ENCODE results near the gene SLC39A11.

Gene SLC39A11

DNA sequence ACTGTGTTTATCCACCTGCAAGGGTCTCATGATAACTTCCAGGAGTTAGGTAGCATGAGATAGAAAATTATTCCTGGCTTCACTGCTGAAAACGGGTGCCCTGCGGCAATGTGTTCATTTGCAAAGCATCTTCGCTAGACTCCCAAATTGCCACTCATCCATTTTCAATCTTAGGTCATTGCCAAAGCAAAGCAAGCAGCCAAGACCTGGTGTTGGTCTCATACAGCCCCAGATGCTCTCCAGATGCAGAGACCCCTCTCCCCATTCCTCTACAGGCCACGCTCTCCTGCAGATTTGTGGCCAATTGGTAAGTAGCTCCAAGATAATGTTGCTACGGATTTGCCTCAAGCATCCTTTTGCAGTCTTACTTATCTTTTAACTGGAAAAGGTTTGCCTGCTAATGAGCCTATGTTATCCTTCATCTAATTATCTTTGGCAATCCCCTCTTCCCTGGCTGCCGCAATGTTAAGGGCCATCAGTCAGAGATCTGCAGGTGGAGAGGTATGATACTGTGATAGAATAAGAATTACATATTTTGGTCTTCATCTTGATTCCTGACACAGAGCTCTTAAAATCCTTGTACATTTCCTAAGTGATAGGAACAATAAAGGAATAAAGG, 222.0 kb downstream of the SLC39A11 start:
- DNase-seq (no peak), ATAC-seq (no peak)

DNA sequence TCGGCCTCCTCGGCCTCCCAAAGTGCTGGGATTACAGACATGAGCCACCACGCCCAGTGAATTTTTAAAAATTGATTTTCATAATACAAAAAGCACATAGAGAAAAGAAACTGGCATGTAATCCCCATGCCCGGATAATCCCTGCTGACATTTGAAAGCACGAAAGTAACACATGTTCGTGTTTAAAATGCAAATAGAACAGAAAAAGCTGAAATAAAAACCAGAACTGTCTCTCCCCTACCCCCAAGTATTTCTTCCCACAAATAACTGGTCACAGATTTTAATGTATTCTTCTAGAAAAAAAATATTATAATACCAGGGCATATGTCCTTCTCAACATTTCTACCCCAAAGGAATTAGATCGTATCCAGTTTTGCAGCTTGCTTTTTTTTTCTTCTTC, 222.9 kb downstream of the SLC39A11 start:
- DNase-seq = no peak
- ATAC-seq = no peak

DNA sequence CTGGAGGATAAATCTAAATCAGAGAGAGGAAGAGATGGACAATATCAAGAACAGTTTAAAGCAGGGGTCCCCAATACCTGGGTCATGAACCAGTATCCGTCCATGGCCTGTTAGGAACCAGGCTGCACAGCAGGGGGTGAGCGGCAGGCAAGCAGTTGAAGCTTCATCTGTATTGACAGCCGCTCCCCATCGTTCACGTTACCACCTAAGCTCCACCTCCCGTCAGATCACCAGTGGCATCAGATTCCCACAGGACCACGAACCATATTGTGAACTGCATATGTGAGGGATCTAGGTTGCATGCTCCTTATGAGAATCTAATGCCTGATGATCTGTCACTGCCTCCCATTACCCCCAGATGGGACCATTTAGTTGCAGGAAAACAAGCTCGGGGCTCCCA, 226.5 kb downstream of the SLC39A11 start:
- DNase-seq (no peak), ATAC-seq (no peak)

DNA sequence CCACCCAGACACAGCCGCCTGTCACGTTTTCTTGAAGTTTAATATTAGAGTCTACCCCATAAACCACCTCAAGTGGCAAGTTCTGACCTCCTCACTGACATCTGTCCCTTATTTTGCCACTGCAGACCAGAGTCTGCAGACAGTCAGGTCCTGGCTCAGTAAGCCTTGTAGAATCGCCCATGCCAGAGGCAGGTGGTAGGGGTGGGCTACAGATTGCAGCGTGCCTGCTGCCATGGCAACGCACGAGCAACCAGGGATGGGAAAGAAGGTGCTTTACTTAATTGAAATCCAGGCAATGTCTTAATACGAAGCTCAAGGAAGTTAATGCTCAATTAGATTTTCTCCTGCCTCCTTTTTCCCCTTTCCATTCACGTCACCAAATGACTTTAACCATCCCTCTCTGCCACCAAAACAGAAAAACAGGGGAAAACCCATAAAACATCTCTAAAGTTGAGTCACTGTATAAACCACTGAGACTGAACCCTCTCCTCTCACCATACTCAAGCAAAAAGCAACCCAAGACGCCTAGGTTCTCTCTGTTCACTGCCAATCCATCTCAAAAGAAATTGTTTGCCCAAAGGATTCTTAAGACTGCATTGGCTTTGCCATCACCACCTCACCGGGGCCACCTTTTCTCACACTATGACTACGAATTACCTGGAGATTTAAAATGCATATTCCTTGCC, 228.8 kb downstream of the SLC39A11 start:
- no peak for DNase-seq
- peak; percentile 90 for ATAC-seq

DNA sequence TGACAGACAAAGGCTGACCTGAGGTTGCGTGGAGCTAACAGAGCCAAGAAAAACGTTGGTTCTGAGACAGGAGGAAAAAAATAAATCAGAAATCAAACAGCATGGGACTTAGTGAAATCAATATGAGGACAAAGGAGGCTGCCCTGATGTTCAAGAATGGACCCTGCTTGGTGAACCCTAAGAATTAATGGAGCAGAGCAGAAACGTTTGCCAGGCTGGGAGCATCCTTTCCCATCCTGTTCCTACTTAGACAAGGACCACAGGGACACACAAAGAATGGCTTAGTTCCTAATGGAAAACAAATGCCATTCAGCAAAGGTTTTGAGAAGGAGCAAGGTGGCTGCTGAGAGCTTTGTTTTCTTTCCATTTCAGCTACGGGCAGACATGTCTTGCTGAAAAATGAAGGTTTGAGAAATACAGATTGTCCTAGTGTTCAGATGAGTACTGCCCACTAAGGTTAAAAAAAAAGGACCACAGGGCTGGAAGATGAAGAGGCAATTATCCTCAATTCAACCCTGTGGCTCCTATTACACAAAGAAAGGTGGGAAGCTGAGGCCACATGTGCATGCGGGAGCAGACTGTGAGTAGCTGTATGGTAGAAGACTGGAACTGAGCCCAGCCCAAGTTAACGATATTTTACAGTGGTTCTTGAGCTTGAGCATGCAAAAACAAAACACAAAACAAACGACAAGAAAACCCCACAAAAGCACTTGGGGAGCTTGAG, 230.1 kb downstream of the SLC39A11 start:
- no peak for DNase-seq
- ATAC-seq = no peak

DNA sequence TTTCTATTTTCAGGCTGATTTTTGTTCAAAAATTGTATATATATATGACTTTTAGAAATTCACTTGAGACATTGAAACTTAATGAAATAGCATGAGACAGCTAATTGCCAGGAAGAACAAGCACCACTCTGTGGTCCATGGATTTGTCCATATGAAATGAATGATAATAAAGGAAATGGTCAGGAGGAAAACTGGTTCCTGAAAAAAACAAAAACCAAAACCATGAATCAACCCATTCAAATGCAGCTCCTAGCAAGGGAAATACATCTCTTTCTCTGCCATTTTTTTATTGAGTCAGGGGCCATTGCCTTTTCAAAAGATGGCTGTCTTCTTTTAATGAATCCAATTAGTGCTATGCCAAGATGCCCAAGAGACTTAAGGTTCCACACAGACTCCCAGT, 230.7 kb downstream of the SLC39A11 start:
- ATAC-seq = no peak
- no peak for DNase-seq

DNA sequence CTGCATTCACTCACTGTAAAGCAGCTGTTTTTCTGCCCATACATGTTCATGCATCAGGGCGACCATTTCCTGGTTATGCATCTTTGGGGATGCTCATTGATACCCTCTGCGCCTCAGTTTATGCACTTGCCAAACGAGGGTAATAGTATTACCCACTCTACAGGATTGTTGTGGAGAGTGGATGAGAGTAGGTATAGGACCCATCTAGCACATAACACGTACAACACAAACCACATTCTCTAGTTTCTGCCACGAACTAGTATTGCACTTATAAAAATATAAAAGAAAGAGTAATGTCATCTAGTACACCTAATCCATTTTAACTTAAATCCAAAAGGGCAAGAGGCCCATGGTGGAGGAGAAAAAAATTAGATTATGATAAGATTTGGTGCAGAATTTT, 231.7 kb downstream of the SLC39A11 start:
- no peak for DNase-seq

DNA sequence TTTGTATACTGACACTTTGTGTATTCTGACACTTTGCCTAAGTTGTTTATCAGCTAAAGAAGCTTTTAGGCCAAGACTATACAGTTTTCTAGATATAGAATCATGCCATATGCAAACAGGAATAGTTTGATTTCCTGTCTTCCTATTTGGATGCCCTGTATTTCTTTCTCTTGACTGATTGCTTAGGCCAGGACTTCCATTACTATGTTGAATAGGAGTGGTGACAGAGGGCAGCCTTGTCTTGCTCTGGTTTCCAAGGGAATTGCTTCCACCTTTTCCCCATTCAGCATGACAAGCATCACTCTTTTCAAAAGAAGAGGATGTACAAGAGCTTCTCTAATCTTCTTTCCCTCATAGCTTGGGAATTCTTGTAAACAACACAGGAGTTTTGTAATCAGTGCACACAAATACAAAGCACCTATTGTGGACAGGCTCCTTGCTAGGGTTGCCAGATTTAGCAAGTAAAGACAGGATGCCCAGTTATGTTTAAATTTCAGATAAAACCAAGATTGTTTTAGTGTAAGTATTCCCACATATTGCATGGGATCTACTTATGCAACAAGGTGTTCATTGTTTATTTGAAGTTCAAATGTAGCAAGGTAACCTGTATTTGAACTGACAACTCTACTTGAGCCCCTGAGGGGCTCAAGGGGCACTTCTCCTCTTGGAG, 233.5 kb downstream of the SLC39A11 start:
- DNase-seq (no peak), ATAC-seq (no peak)

More for the DNA sequence above, 231.7 kb downstream of the SLC39A11 start:
- no peak for ATAC-seq

DNA sequence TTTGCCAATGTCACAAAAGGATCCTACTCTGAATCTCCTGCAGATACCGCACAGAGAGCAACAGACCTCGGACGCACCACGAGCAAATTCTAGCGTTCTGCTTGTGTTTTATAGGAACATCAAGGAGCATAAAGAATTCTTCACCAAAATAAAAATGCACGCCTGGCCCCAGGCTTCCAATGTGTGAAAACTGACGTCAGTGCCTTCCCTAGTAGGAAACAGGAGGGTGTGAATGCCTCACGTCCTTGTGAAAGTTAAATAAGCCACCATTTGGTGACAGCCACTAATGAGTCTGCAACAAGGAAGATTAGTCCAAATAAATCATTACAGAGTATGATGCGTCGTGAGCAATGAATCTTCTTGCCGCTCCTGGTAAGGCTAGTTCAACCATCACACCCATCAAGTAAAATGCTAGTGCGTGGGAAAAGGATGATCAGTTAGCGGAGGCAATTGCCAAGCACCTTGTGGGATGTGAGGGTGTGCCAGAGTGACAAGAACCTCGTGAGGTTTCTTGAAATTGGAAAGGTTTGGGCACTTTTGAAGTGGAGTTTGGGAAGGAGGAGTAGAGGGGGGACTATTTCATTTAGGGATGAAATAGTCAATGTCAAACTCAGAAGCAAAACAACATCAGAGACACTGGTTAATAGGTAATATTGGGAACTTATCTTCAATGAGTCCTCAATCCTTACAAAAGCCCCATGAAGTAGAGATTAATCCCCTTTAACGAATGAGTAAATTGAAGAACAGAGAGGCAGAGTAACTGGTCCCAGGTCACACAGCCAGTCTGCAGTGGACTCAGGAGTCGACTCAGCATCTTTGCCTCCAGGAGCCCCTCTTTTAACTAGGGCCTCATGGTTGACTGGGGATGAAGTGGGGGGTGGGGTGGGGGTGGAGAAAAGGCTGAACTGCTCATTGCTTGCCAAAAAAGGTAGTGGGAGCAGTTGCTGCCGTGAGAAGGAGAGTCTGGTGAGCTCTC, 238.8 kb downstream of the SLC39A11 start:
- ATAC-seq (no peak), DNase-seq (no peak)

DNA sequence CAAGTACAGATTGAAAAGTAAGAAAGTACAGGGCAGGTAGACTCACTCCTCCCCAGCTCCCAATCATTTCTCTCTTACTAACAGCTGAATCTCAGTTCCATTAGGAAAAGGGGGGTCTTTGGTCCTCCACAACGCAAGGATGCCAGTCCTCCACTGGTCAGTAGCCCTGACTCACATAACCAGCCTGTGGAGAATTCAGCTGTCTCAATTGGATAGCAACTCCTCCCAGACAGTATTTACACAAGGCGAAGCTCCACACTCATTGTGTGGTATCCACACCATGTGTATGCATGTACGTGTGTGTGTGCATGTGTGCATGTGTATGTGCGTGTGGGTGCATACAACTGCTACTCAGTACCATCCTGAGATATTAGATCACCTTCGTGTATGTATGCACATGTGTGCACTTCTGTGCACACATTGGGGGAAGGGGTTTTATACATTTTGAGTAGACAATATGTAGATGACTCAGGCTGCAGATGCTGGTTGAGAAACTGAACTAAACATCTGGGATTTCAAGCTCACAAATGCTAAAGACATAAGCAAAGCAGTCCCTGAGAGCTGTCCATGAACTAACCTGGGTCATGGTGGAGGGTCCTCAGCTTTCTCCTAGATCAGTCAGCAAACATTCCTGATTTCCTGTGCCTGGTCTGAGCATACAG, 240.1 kb downstream of the SLC39A11 start:
- DNase-seq = no peak
- ATAC-seq = no peak

DNA sequence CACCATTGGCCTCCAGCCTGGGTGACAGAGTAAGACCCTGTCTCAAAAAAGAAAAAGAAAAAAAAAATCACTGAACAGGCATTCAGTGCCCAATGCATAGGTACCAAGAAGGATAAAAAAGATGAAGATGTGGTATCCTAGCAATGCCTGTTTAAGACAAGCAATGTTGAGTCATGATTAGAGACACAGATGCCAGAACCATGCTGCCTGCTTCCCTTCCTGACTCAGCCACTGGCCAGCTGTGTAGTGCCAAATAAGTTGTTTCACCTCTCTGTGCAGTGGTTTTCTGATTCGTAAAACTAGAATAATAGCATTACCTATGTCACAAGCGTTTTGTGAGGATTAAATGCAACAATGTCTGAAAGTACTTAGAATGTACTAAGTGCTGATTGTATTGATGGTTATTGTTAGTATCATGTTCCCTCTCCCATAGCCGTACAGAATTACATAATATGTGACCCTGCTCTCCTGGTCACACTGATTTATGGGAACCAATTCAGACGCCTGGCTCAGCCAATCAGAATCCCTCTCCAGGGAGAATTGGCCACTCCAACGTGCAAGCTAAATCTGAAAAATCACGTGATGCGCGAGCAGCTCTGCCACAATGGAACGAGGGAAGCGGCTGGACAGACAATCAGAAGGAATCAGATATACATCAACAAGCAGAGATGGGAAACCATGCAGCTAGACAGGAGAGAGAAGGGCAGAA, 241.9 kb downstream of the SLC39A11 start:
- DNase-seq = no peak
- no peak for ATAC-seq

DNA sequence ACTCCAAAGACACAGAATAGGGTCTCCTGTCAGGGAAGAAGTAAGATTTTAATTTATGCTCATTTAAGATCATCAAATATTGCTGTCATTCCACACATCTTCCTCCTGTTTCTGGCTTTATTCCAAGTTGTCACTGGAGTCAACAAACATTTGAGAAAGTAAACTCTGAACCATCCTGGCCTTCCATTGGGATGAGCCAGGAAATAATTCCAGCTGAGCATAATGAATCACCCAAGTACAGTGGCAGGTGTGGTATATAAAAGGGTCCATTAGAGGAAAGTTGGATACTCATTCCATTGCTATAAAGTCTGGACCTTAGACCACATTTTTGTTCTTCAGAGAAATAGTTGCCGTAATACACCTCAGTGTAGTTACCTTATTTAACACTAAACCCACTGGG, 246.1 kb downstream of the SLC39A11 start:
- DNase-seq (no peak), ATAC-seq (no peak)

DNA sequence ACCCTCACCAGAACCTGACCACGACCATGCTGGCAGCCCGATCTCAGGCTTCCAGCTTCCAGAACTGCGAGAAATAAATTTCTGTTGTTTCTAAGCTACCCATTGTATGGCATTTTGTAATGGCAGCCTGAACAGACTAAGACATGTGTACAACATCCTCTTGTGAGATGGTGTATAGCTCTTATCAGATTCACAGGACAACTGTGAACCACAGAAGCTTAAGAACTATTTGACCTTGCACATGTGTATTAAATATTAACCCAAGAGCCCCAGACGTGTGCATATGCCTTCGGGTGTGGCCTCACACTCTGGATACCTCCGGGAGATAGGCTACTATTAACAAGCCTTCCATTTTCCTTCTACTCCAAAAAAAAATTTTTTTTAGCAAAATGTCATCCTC, 248.9 kb downstream of the SLC39A11 start:
- ATAC-seq (no peak), DNase-seq (no peak)

DNA sequence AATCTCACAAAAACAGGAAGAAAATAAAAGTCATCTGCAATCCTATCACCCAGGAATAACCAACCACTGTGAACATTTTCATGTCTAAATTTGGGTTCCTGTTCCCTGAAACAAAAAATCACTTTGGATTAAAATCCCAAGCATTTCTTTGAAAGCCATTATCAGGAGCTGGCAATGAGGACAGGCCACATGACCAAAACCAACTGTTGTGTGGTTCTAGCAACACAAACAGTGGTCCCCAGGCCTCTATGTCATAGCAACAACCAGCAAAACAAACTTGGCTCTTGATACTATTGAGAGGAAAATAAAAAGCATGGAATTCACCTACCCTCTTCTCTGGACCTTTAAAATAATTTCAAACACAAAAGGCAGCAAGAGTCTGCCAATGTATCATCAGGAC, 252.5 kb downstream of the SLC39A11 start:
- DNase-seq (no peak), ATAC-seq (no peak)

DNA sequence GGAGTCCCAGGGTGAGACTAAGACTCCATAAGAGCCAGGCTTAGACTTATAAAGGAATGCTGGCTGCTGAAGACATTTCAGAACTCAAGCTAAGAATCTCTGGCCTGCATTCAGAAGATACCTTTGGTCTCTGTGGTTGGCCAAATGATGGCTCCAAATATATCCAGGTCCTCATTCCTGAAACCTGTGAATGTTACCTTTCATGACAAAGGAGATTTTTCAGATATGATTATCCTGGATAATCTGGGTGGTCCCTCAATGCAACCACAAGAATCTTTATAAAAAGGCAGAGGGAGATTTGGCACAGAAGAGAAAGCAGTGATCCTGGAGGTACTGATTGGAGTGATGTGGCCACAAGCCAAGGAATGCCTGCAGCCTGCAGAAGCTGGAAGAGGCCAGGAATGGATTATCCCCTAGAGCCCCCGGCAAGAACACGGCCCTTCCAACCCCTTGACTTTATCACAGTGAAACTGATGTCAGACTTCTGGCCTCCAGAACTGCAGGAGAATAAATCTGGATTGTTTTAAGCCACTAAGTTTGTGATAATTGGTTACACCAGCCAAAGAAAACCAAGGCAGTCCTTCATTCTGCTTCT, 253.3 kb downstream of the SLC39A11 start:
- ATAC-seq = no peak
- no peak for DNase-seq

DNA sequence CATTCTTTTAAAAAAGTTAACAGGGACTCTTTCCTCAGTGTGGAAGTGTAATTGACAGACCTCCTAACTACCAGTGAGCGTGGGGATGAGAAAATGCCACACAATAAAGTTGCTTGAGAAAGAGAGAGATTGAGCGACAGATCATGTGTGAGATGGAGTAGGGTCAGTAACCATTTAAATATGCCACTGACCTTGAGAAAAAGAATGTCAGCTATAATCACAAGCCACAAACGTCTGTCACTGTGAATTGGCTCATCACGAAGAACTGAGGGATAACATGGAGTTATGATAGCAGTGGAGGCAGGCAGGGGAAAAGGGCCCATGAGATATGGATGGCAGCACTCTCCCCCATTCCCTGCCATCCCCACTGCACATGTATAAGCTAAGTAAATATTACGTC, 253.9 kb downstream of the SLC39A11 start:
- ATAC-seq (no peak), DNase-seq (no peak)

DNA sequence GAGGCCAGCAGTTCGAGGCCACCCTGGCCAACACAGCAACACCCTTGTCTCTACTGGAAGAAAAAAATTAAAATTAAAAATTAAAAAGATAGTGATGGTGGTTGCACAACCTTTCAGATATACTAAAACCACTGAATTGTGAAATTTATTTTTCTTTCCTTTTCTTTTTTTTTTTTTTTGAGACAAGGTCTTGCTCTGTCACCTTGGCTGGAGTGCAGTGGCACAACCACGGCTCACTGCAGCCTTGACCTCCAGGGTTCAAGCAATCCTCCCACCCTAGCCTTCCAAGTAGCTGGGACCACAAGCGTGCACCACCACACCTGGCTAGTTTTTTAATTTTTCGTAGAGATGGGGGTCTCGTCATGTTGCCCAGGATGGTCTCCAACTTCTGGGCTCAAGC, 254.4 kb downstream of the SLC39A11 start:
- DNase-seq (no peak), ATAC-seq (no peak)

DNA sequence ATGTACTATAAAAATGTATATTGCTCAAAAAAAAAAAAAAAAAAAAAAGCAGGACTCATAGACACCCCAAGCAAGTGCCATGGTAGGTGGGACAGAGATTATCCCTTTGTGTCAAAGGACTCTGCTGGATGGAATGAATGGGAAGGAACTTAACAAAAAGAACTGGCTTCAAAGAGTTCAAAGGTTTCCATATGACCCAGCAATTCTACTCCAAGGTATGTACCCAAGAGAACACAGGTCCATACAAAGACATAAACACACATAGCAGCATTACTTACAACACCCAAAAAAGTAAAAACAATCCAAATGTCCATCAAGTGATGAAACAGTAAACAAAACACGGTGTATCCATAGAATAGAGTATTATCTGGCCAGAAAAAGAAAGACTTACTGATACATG, 255.2 kb downstream of the SLC39A11 start:
- ATAC-seq (no peak), DNase-seq (no peak)

DNA sequence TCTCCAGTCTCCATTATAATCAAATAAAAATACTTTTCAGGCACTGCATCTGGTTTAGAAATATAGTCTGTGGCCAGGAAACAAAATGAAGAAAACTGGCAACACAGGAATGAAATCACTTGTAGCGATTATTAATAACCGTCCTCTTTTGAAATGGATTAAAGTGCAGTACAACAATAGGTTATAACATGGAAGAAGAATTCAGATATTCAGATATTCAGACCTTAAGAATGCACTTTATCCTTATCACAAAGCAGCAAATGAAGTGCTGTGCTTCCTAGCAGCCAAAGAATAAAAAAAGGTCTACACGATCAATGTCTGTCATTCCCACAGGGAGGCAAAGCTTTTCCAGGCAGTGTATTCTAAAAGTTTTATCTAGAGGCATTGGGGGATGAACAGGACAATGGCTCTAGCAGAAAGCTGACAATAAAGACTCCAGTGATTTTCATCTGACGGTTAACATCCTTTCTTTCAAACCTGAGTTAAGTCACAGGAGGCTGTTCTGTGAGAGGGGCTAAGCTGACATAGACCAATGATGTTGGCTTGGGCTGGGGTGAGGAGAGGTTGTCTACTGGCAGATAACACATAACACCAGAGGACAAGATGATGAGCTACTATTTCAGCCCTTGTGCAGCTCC, 259.2 kb downstream of the SLC39A11 start:
- no peak for DNase-seq
- ATAC-seq = no peak

DNA sequence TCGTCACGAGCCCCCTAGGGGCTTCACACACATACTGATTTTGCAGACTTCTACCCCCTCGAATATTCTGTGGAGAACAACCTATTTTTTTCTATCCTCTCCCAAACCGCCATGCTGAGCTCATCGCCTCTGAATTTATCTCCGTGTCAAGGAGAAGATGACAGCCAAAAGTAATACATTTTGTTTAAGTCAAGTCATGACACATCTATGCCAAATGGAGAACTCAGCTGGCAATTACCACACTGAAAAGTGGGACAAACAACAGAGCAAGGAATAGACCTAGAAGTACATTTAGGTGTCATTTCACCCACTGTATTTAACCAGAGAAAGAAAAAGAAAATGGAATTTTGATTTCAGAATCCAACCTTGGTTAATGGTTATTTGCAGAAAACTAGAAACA, 260.2 kb downstream of the SLC39A11 start:
- no peak for ATAC-seq
- no peak for DNase-seq
